ENCODE results near the gene BRF1.

The BRF1 gene, protein sequence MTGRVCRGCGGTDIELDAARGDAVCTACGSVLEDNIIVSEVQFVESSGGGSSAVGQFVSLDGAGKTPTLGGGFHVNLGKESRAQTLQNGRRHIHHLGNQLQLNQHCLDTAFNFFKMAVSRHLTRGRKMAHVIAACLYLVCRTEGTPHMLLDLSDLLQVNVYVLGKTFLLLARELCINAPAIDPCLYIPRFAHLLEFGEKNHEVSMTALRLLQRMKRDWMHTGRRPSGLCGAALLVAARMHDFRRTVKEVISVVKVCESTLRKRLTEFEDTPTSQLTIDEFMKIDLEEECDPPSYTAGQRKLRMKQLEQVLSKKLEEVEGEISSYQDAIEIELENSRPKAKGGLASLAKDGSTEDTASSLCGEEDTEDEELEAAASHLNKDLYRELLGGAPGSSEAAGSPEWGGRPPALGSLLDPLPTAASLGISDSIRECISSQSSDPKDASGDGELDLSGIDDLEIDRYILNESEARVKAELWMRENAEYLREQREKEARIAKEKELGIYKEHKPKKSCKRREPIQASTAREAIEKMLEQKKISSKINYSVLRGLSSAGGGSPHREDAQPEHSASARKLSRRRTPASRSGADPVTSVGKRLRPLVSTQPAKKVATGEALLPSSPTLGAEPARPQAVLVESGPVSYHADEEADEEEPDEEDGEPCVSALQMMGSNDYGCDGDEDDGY

DNA sequence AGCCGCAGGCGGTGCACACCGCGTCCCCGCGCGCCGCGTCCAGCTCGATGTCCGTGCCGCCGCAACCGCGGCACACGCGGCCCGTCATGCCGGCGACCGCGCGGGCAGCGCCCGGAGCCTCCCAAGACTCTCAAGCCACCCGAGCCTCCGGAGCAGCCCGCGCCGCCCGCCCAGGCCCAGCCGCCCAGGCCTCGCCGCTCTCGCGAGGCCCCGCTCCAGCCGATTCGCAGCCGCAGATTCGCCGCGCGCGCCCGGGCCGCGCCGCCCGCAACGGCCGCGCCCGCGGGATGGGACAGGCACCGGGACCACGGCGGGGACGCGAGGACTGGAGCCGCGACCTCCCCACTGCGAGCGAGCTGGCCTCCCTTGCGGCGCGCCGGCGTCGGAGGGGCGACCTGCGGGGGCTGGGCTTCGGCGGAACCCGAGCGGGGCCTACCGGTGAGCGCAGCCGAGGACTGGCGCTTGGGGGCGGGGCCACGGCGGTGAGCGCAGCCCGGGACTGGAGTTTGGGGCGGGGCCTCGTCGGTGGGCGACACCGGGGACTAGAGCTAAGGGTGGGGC is at the start of gene BRF1:
Gene BRF1 (minus strand): TSS at position 460 of the 561 bp plus-strand sequence. CDS start 372 bp downstream, at position 88.
- peak within 1 kb of the TSS; percentile 96 for H3K27ac Mint-ChIP-seq
- H3K27me3 Mint-ChIP-seq = no peaks in the 10 kb centered on the region

DNA sequence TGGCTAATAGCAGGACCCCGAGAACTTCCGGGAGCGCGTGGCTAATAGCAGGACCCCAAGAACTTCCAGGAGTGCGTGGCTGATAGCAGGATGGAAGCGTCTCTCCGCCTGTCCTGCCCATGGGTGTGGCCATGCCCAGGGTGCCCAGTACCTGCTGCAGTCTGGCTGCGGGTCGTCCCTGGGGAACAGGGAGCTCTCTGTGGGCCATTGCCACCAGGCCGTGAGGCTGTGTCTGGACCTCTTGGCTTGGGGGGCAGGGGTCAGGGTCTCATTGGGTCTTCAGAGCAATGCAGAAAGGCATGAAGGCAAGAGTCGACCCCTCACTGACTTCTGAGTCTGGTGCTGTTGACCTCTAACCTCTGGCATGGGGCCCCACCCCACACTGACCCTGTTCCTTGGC is 49.2 kb upstream of the BRF1 start:
- H3K27ac Mint-ChIP-seq = no peak overlapping the region
- DNase-seq (no peak), ATAC-seq (replicated peaks) (no peak)
- H3K4me3 Mint-ChIP-seq = no peak overlapping the region
- peaks cover 5% of the 10 kb centered on the region in 2 donors for H3K36me3 Mint-ChIP-seq
- H3K27me3 Mint-ChIP-seq = no peaks in the 10 kb centered on the region
- H3K4me1 Mint-ChIP-seq = peaks cover 9 to 12% of the 10 kb centered on the region in 2 donors
- H3K9me3 Mint-ChIP-seq = peaks cover 0 to 1% of the 10 kb centered on the region in 2 donors

More for the DNA sequence above, at the start of gene BRF1:
- DNase-seq = peak; percentile 96
- peaks cover 19 to 33% of the 10 kb centered on the region in 2 donors for H3K4me1 Mint-ChIP-seq
- H3K9me3 Mint-ChIP-seq = no peaks in the 10 kb centered on the region
- peak; percentile 90 to 91 for ATAC-seq (replicated peaks)
- peak within 1 kb of the TSS; percentile 92 to 96 for H3K4me3 Mint-ChIP-seq
- H3K36me3 Mint-ChIP-seq = no peaks in the 10 kb centered on the region

DNA sequence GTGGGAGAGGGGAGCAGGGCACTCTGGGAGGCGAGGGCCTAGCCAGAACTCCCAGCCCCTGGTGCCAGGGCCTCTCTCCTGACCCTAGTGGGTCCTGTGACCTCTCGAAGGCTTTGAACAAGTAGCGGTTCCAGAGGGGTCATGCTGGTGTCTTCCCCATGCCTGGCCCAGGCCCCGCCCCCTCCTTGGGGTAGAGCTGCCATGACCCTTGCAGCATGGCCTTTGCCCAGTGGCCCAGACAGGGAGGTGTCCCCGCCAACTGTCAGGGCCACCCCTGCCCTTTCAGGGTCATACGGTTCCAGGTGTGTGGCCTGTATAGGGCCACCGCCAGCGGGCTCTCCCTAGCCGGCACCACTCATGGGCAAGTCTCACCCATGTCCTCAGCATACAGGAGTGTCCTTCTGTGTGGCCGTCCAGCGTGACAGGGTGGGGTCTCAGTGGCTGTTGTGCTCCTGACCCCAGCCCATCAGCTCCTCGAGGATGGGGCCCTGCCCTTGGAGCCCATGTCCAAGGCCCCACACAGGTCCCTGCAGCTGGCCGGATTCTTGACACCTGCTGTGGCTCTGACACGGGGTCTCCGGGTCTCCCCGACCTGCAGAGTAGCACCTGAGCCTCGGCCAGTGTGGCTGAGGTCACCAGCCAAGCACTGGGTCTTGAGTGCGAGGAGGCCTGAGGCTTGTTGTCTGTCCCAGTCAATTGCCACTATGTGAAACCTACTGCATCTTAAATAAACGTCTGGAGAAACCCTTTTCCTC is 48.3 kb upstream of the BRF1 start:
- DNase-seq = no peak
- H3K27me3 Mint-ChIP-seq = no peaks in the 10 kb centered on the region
- no peak overlapping the region for H3K27ac Mint-ChIP-seq
- peaks cover 0 to 1% of the 10 kb centered on the region in 2 donors for H3K9me3 Mint-ChIP-seq
- peaks cover 5% of the 10 kb centered on the region in 2 donors for H3K36me3 Mint-ChIP-seq
- peaks cover 9 to 12% of the 10 kb centered on the region in 2 donors for H3K4me1 Mint-ChIP-seq
- no peak for ATAC-seq (replicated peaks)
- no peak overlapping the region for H3K4me3 Mint-ChIP-seq

DNA sequence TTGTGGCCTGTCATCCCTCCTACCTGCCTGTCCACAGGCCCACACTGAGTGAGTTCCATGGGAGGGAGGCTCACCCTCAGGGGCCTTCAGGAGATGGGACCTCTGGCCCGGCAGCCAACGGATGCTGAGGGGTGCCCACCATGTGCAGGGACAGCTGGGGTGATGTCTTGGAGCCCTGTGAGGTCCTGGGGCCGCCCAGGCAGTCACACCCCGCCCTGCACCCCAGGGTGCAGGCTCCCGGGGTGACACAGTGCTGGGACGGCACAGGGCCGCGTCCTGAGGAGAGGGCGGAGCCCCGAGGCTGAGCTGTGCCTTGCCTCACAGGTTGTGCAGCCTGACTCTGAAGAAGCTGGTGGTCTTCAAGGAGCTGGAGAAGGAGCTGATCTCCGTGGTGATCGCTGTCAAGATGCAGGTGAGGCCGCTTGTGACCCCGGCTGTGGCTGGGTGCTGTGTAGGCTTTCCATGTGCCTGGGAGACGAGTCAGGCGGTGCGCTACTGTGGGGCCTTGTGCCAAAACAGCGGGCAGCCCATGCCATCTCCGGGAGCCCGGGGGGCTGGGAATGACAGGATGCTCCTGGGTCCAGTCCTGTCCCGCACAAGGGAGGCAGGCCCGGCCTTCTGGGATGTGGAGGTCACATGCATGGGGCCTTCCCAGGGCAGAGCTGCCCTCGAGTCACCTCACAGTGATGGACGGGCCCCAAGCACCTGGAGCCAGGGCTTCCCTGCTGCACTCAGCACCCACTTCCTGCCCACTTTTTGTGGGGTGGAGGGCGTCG is 47.6 kb upstream of the BRF1 start:
- no peak overlapping the region for H3K4me3 Mint-ChIP-seq
- peaks cover 0 to 1% of the 10 kb centered on the region in 2 donors for H3K9me3 Mint-ChIP-seq
- peaks cover 9 to 12% of the 10 kb centered on the region in 2 donors for H3K4me1 Mint-ChIP-seq
- no peak overlapping the region for H3K27ac Mint-ChIP-seq
- DNase-seq (no peak), ATAC-seq (replicated peaks) (no peak)
- no peaks in the 10 kb centered on the region for H3K27me3 Mint-ChIP-seq
- peaks cover 5% of the 10 kb centered on the region in 2 donors for H3K36me3 Mint-ChIP-seq

DNA sequence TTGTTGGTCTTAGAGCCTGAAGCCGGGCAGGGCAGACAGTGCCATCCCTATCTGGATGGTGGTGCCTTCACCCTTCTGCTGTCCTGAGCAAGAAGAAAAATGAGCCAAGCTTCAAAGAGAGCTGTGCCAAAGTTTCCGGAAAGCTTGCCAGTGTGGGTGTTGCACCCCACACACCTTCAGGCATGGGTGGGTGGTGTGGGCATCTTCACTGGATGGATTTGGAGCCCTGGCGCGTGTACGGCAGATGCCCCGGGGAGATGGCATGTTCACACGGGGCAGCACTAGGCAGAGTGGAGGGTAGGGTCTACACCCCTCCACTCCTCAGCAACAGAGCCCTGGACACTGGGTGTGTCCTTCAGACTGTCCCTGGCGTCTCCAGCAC is 46.8 kb upstream of the BRF1 start:
- DNase-seq (no peak), ATAC-seq (replicated peaks) (no peak)
- no peak overlapping the region for H3K27ac Mint-ChIP-seq
- peaks cover 0 to 1% of the 10 kb centered on the region in 2 donors for H3K9me3 Mint-ChIP-seq
- no peaks in the 10 kb centered on the region for H3K27me3 Mint-ChIP-seq
- peaks cover 9 to 12% of the 10 kb centered on the region in 2 donors for H3K4me1 Mint-ChIP-seq
- H3K4me3 Mint-ChIP-seq = no peak overlapping the region
- H3K36me3 Mint-ChIP-seq = peaks cover 5% of the 10 kb centered on the region in 2 donors

DNA sequence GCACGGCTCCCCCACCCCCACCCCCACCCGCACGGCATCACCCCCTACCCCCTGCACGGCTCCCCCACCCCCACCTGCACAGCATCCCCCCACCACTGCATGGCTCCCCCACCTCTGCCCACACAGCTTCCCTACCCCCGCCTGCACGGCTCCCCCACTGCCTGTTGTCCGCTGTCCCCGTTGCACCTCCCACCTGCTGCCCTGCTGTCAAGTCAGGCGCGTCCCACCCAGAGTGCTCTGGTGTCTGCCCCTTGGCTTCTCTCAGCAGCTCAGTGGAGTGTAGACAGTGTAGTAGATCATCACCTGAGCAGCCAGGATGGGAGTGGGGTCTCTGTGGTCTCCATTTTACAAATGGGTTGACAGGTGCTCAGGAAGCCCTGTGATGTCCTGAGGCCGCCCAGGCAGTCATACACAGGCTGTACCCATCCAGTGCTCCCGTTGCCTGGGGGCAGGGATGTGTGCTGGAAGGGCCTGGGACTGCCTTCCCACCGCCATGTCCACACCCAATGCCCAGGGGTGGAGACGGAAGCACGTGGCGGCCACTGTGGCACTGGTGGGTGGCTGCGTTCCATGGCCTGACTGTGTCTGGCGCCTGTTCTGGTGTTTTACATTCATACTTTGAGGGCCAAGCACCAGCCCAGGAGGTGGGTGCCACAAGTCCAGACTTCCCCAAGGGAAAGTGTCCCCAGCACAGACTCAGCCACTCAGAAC is 46.2 kb upstream of the BRF1 start:
- Mint-ChIP-seq H3K9me3 (peaks cover 0 to 1% of the 10 kb centered on the region in 2 donors), H3K27me3 (no peaks in the 10 kb centered on the region), H3K36me3 (peaks cover 5% of the 10 kb centered on the region in 2 donors), H3K4me1 (peaks cover 7 to 8% of the 10 kb centered on the region in 2 donors), H3K4me3 (no peak overlapping the region), H3K27ac (no peak overlapping the region)
- DNase-seq (no peak), ATAC-seq (replicated peaks) (no peak)

DNA sequence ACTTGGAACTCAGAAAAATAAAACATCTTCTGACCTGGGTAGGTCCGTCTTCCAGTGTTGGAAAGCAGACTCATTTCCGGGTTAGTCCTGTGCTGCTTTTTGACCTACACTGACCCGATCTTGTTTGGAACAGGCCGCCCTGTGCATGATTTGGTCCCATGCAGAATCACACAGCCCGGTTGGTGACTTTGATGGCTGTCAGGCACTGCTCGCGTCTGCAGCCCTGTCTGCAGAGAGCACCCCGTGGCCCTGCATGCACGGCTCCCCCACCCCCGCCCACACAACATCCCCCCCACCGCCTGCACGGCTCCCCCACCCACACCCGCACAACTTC is 45.4 kb upstream of the BRF1 start:
- no peak overlapping the region for H3K27ac Mint-ChIP-seq
- no peak overlapping the region for H3K4me3 Mint-ChIP-seq
- peaks cover 0 to 1% of the 10 kb centered on the region in 2 donors for H3K9me3 Mint-ChIP-seq
- no peak for DNase-seq
- no peaks in the 10 kb centered on the region for H3K27me3 Mint-ChIP-seq
- no peak for ATAC-seq (replicated peaks)
- H3K4me1 Mint-ChIP-seq = peaks cover 10 to 13% of the 10 kb centered on the region in 2 donors
- peaks cover 5% of the 10 kb centered on the region in 2 donors for H3K36me3 Mint-ChIP-seq

DNA sequence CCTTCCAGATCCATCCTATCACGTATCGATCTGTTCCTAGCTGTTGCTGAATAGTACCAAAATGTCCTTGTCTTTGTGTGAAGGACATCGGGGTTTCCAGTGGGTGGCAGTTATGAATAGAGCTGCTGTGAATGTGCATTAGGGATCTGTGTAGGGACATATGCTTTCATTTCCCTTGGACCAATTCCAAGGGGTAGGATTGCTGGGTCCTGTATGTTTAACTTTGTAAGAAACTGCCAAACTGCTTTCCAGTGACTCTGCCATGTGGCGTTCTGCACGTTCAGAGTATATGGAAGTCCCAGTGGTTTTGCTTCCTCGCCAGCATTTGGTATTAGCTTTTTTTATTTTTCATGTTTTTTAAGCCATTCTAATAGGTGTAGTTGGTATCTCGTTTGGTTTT is 42.4 kb upstream of the BRF1 start:
- H3K9me3 Mint-ChIP-seq = peaks cover 0 to 1% of the 10 kb centered on the region in 2 donors
- H3K4me1 Mint-ChIP-seq = peaks cover 28 to 35% of the 10 kb centered on the region in 2 donors
- no peak for DNase-seq
- no peaks in the 10 kb centered on the region for H3K27me3 Mint-ChIP-seq
- peaks cover 5% of the 10 kb centered on the region in 2 donors for H3K36me3 Mint-ChIP-seq
- H3K4me3 Mint-ChIP-seq = no peak overlapping the region
- no peak for ATAC-seq (replicated peaks)
- no peak overlapping the region for H3K27ac Mint-ChIP-seq

DNA sequence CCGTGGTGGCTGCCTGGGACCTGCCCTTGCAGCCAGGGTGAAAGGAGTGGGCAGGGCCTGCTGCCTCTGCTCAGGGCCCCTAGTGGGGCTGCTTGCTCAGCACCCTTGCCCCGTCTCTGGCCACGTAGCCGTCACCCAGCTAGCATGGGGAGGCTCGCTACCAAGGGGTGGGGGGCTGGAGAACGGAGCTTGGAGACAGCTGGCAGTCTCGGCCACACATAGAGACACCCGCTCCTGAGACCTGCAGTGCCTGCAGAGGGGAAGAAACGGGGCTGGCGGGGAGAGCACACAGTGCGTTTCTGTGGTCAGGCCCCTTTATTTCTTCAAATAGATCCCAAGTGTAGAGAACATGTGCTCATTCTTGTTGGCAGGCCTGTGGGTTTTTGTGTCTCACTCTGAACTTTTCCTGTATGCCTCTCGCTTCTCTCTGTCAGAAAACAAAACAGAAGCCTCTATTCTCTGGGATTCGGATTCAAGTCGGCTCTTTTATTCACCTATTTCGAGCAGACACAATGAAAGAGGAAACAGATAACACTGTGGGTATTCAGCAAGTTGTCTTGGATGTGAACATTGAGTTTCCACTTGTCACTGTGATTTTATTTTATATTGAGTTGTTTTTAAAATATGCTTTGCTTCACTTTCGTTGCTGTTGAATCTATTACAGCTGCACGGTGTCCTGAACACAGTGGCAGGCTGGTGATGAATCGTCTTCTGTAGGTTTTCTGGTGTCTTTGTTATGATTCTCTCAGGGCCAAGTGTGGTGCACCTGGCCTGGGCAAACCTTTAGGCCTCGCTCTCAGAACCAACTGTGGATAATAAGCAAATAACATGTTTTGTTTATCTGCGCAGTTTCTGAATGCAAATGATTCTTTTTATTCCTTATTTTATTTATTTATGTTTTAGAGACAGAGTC is 40.3 kb upstream of the BRF1 start:
- H3K9me3 Mint-ChIP-seq = peaks cover 0 to 1% of the 10 kb centered on the region in 2 donors
- H3K4me3 Mint-ChIP-seq = no peak overlapping the region
- H3K27ac Mint-ChIP-seq = peak overlapping the region; percentile 65
- no peaks in the 10 kb centered on the region for H3K27me3 Mint-ChIP-seq
- H3K4me1 Mint-ChIP-seq = peaks cover 28 to 32% of the 10 kb centered on the region in 2 donors
- H3K36me3 Mint-ChIP-seq = peaks cover 11 to 13% of the 10 kb centered on the region in 2 donors
- ATAC-seq (replicated peaks) (peak; percentile 58 to 65), DNase-seq (no peak)

DNA sequence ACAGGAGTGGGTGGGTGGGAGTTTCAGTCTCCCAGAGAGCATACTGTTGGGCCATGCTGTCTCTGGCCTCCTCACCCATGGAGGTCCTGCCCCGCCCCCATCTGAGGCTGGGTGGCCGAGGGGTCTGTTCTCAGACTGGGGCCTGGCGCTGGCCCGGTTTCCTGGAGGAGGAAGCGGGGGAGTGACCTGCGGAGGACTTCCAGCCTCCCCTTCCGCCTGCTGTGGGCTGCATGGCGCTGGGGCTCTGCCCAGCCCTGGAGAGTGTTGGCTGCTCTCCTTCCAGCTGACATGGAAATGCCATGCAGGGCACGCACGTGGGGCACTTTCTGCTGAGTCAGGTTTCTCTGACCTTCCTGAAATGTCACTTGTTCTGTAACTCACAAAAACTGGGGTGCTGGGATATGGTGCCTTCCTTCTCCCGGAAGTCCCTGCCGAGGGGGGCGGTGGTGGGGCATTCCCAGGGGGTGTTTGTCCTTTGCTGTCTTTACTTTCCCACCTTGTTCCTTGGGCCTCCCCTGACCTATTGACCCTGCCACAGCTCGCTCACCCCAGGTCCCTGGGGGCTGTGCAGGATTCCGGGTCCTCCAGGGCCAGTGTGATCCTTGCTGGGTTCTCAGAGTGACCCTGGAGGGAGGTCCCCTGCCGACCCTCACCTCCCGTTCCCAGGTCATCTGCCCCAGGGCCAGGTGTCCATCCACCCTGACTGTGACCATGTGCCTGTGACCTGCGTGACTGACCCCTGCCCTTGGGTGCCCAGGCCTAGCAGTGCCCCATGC is 37.4 kb upstream of the BRF1 start:
- H3K4me1 Mint-ChIP-seq = peaks cover 28 to 32% of the 10 kb centered on the region in 2 donors
- ATAC-seq (replicated peaks) (no peak), DNase-seq (no peak)
- H3K9me3 Mint-ChIP-seq = no peaks in the 10 kb centered on the region
- no peak overlapping the region for H3K27ac Mint-ChIP-seq
- peaks cover 7 to 8% of the 10 kb centered on the region in 2 donors for H3K36me3 Mint-ChIP-seq
- H3K27me3 Mint-ChIP-seq = no peaks in the 10 kb centered on the region
- no peak overlapping the region for H3K4me3 Mint-ChIP-seq

DNA sequence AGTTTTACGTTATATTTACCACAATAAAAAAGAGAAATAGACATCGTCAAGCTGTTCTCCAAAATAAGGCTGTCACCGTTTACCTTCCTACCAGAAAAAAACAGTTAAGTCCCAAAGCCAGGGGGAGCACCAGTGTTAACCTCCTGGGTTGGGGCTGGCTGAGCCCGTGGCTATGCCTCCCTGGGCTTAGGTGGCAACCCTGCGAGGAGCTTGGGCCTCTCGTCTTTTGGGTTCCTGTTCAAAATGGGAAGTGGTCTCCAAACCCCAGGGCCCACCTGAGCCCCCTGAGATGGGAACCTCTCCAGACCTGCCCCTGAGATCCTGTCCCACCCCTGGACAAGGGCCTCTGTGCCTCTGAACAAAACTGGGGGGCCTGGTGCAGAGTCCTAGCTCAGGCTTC is 36.6 kb upstream of the BRF1 start:
- DNase-seq = no peak
- Mint-ChIP-seq H3K27ac (no peak overlapping the region), H3K9me3 (no peaks in the 10 kb centered on the region), H3K36me3 (peaks cover 7 to 8% of the 10 kb centered on the region in 2 donors), H3K4me3 (no peak overlapping the region), H3K4me1 (peaks cover 31 to 39% of the 10 kb centered on the region in 2 donors), H3K27me3 (no peaks in the 10 kb centered on the region)
- no peak for ATAC-seq (replicated peaks)

Data from stimulated activated naive B cell treated with anti-CD40 and anti-IgM and Interleukin-4, amounts not matched to agents 10 μg/mL and 1 μg/mL and 100 μg/mL, for 72 hours (primary cell).